Uterus (tissue), 4 donors: ENCODE results near the gene WT1. TPM values are rescaled to one million over a fixed set of nuclear protein-coding genes. Genes with fewer than 3 reads are reported as not detected.

Experiments used
- DNase-seq, 2 donors: peaks; one replicate each; pipeline ENCODE4 v3.0.0-alpha.2; 2019 to 2020
- H3K27ac ChIP-seq, 2 donors: fragments of 200-600 bp; sonication (generic); 1 replicate in 1 of 2; 2 replicates in 1 of 2; pipeline ENCODE4 v1.5.1; 2016 to 2018
- H3K27me3 ChIP-seq, 2 donors: fragments of 200-600 bp; sonication (generic); one replicate each; pipeline ENCODE4 v1.5.1; 2018 to 2019; ENCODE audit warnings: control low read depth in 1 of 2
- H3K36me3 ChIP-seq, 2 donors: fragments of 200-600 bp; sonication (generic); one replicate each; pipeline ENCODE4 v1.5.1; 2019; ENCODE audit warnings: control low read depth in 1 of 2
- H3K4me1 ChIP-seq, 2 donors: fragments of 200-600 bp; sonication (generic); one replicate each; pipeline ENCODE4 v1.5.1; 2018 to 2019; ENCODE audit warnings: control low read depth in 1 of 2
- H3K4me3 ChIP-seq, 2 donors: fragments of 200-600 bp; sonication (generic); 1 replicate in 1 of 2; 2 replicates in 1 of 2; pipeline ENCODE4 v1.5.1; 2018 to 2019; ENCODE audit warnings: mild to moderate bottlenecking in 1 of 2
- H3K9me3 ChIP-seq, 2 donors: fragments of 200-600 bp; sonication (generic); one replicate each; pipeline ENCODE4 v1.5.1; 2019; ENCODE audit warnings: control low read depth in 1 of 2
- CTCF ChIP-seq, 4 experiments: fragments of 200-600 bp in 2 of 4; fragments of 450-650 bp in 2 of 4; sonication (generic) in 2 of 4; IDR thresholded peaks; one replicate each; pipeline ENCODE4 v1.5.1; 2016 to 2019; ENCODE audit warnings: antibody characterized with exemption in 4 of 4, mild to moderate bottlenecking in 2 of 4, moderate library complexity in 1 of 4
- POLR2A ChIP-seq, 2 donors: fragments of 450-650 bp; IDR thresholded peaks; one replicate each; pipeline ENCODE4 v1.6.1; 2016; ENCODE audit warnings: antibody characterized with exemption in 2 of 2, mild to moderate bottlenecking in 1 of 2, moderate library complexity in 1 of 2
- intact Hi-C: fragments of 100-400 bp; cut with DNase I; formaldehyde crosslinking; loops from one replicate; pipeline ENCODE4 v1.15.1; 2023; ENCODE audit warnings: low total_unique reads
- small RNA-seq: library from RNA; depleted of rRNA; stranded (forward); fragments of <200 nt; gene quantifications from one replicate; pipeline ENCODE3, GENCODE V24; 2016
- total RNA-seq, 4 donors: library from RNA; depleted of rRNA in 3 of 4; stranded (reverse); fragments of >200 nt in 3 of 4; gene quantifications; one replicate each; pipeline versions ENCODE4 v1.1.0 to v1.2.4, GENCODE V29; 2014 to 2023
- donor health status: DM: yes; HTN: yes; CAD: no.

WT1 gene
- total RNA-seq, 4 donors from 2014 or later, result 51.2 to 125 (median 53.6) TPM

- Histone ChIP-seq H3K27me3 (no peaks in the 10 kb centered on the region), H3K4me1 (peaks cover 0 to 12% of the 10 kb centered on the region in 2 donors), H3K4me3 (no peak overlapping the region), H3K9me3 (no peaks in the 10 kb centered on the region), H3K36me3 (no peaks in the 10 kb centered on the region), H3K27ac (peak overlapping the region; percentile 91 to 92)
- DNase-seq, result no peak
- TF ChIP-seq POLR2A (IDR thresholded peaks at IDR 0.05) (no peak), CTCF (IDR thresholded peaks at IDR 0.05) (no peak)
- intact Hi-C loops, result no loop called here
Measured at GRCh38 chr11:32341620-32342613, 93.4 kb downstream of the WT1 start.

- Histone ChIP-seq H3K9me3 (no peaks in the 10 kb centered on the region), H3K4me3 (no peak overlapping the region), H3K36me3 (no peaks in the 10 kb centered on the region), H3K27me3 (no peaks in the 10 kb centered on the region), H3K27ac (peak overlapping the region; percentile 91 to 92), H3K4me1 (peaks cover 0 to 4% of the 10 kb centered on the region in 2 donors)
- DNase-seq, result no peak
- intact Hi-C loops, result no loop called here
- no peak for TF ChIP-seq POLR2A (IDR thresholded peaks at IDR 0.05)
- no peak for TF ChIP-seq CTCF (IDR thresholded peaks at IDR 0.05)
Measured at GRCh38 chr11:32340181-32340580, 95.2 kb downstream of the WT1 start.

Small RNAs within 50 kb of the gene (small RNA-seq; reads per million reads assigned to genes)
- gene RF02204 (not detected), gene RF02205 (not detected)

Other genes with a start within 250 kb of the WT1 start
- gene EIF3M, start 148.3 kb upstream of the WT1 start, total RNA-seq, result 100 to 1,000 TPM in 3 of 4 donors, 10 to 100 TPM in 1; 96.8 to 611 (median 225) TPM